NCI-H1105 (cell line): ENCODE measurements around the gene CYP4X1.
"Not testable (repeated sequence)": the region's sequence is repeated elsewhere in the genome, so short reads cannot be mapped to it uniquely, and the experiment has no call there.

Experiments used
- DNase-seq: peaks from one replicate; lab custom pipeline; 2025; lab: John Stamatoyannopoulos, UW

CYP4X1 gene

GRCh38 chr1:47069509-47069908 lies 46.0 kb downstream of the CYP4X1 start:
- not testable (repeated sequence) for DNase-seq

- DNase-seq, result peak; percentile 5
Measured at GRCh38 chr1:47089356-47089755, 65.9 kb downstream of the CYP4X1 start.

GRCh38 chr1:47091476-47091875 lies 68.0 kb downstream of the CYP4X1 start:
- DNase-seq, result not testable (repeated sequence)
